GM18873 (cell line): ENCODE results near the gene DSCAM.

Source experiments
- ATAC-seq: cut with Tn5 transposase; IDR thresholded peaks from one replicate; pipeline ENCODE4 v1.9.1; 2021; ENCODE audit warnings: mild to moderate bottlenecking, moderate library complexity, moderate number of reproducible peaks; ENCODE audit not compliant: unreplicated experiment, low FRiP score

The DSCAM gene

DNA sequence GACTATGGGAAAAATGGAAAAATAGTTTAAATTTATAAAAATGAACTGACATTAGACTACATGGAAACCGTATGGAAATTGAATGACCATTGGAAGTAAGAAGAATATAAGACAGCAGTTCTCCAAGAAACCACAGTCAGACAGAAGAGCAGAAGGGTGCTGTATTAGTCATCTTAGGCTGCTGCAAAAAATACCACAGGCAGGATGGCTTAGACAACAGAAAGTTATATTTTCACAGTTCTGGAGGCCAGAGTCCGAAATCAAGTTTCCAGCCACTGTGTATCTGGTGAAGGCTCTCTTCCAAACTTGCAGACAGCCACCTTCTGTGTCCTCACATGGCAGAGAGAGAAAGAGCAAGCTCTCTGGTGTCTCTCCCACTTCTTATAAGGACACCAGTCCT, 175.2 kb downstream of the DSCAM start:
- no peak for ATAC-seq

- no peak for ATAC-seq
Observed at GRCh38 chr21:40668555-40669275, 178.2 kb downstream of the DSCAM start.

- no peak for ATAC-seq
Observed at GRCh38 chr21:40667967-40668366, 179.0 kb downstream of the DSCAM start.

DNA sequence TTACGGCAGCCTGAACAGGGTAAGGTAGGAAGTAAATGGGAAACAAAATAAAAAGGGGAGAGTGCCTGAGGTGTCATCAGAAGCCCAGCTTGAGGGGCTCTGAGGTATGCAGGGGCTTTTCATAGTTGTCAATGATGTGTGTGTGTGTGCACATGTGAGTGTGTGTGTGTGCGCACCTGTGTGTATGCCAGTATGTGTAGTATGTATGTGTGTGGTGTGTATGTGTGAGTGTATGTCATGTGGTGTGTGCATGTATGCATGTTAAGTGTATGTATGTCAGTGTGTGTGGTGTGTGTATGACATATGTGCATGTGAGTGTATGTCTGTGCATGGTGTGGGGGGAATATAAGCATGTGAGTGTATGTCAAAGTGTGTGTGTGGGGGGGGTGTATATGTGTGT, 184.1 kb downstream of the DSCAM start:
- ATAC-seq = no peak

DNA sequence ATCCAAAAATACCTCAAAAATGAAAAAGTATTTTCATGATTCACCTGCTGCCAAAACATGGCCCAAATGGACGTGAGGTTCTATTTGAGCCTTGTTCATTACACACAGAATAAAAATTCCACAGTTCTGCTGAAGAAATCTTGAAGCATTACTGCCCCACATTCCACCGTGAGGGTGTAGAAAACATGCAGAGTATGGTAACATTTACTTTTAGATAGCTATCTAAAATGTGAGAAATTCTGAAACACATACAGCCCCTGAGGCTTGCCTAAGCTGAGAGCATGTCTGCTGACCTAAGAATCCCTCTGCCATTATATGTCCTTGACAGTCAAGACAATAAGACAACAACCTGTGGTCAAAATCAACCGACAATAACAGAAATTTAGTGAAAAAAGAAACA, 186.5 kb downstream of the DSCAM start:
- ATAC-seq = no peak

- ATAC-seq = no peak
Observed at GRCh38 chr21:40658311-40658710, 188.6 kb downstream of the DSCAM start.

DNA sequence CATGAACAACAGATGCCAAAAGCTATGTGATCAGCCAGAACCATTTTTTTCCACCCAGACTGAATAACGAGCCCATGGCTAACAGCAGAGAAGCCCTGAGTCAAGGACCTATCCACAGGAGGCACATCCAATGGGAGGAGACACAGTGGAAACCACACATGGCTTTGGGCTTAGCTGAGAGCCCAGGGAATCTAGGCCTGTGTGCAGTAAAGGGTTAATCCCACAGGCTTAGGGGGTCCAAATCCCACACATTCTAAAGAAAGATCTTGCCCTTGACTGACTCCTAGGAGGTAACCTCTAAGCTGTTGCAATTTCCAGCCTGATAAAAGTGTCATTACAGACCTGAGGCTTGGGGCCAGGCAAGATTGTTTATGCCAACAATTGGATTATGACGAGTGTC, 194.5 kb downstream of the DSCAM start:
- no peak for ATAC-seq

- ATAC-seq = no peak
Observed at GRCh38 chr21:40647706-40648105, 199.3 kb downstream of the DSCAM start.

DNA sequence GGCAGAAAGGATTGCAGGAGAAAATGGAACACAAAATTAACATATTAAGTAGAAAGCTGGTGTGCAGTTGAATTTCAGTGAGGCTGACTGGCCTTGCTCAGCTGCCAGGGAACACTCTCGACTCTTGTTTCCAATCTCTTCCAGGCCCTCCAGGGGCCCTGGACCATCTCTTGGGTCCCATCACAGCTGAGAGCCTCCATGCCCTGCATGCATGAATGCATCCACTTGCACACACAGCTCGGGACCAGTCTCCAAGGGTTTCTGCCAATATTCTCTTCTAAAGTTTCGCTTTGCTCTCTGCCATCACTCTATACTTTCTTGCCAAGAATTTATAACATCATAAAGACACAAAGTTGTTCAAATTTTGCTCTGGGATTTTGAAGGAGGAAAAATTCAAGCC, 200.3 kb downstream of the DSCAM start:
- no peak for ATAC-seq

DNA sequence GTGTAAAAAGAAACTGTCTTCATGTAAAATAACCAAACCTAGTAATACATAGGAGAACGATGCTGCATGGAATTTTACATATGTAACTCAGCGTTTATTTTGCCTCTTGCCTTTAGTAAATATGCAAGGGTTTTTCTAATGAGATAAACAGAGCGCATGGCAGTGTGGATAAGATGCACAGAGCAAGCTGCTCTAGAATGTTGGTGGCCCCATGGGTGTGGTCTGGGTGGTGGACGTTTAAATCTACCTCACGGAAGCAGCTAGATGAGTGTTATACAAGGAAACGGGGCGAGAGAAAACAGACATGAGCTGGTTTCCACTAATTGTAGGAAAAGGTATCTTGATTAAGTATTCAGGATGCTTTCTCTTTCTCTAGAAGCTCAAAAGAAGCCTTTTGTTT, 205.9 kb downstream of the DSCAM start:
- ATAC-seq = no peak

DNA sequence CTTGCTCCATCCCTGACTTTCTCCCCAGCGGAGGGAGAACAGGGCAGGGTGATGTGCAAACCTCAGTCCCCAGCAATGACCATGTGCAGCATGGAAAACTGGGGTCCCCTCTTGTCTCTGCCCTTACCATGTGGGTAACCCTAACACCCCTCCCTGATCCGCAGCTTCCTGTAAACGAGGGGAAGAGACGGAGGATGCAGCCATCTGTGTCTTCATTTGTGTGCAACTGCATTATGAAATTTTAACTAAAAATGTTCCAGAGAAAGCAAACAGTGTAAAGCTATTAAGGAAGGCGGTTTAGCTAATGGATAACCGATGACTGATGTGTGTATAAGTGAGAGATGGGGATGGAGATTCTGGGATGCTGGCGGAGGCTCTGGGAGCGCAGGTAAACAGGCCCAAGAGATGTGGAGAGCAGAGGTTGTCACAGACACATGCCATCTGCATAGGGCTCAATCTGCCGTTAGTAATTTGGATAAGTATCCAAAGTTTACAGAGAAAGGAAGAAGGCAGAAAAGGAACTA, 206.6 kb downstream of the DSCAM start:
- no peak for ATAC-seq

- no peak for ATAC-seq
Observed at GRCh38 chr21:40639616-40640194, 207.3 kb downstream of the DSCAM start.

- no peak for ATAC-seq
Observed at GRCh38 chr21:40638466-40639251, 208.3 kb downstream of the DSCAM start.

DNA sequence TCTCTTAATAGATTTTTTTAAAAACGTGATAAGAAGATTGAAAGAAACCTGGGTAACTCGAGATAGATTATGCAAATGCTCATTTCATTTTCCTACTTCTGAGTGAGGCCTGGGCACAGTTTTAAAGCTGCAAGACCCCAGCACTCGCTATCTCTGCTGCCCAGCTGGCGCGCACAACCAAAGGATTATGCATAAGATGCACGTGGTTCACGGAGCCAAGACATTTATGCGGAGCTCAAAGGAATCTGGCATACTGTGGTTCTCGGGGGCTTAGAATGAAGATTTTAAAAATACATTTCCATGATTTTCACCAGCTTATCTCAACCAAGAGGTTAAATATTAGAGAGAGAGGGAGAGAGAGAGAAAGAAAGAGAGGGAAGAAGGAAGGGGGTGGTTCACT, 210.9 kb downstream of the DSCAM start:
- ATAC-seq = no peak

DNA sequence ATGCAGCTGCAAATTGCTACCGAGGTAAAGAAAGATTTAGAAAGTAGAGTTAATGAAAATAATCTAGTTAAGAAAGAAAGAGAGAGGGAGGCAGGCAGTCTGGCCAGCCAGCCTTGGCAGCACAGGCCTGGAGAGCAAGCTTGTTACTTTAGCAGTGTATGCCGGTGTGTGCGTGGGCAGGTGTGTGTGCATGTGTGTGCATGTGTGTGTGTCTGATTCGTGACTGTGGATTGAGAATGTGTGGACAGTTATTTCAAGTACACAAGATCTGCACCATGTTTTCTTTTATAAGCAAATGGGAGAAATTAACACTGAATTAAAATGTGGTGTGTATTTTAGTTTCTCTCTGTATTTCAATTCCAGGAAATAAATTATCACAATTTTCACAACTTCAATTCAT, 211.6 kb downstream of the DSCAM start:
- no peak for ATAC-seq

- no peak for ATAC-seq
Observed at GRCh38 chr21:40634141-40634540, 212.8 kb downstream of the DSCAM start.

- ATAC-seq = no peak
Observed at GRCh38 chr21:40633048-40633447, 213.9 kb downstream of the DSCAM start.

DNA sequence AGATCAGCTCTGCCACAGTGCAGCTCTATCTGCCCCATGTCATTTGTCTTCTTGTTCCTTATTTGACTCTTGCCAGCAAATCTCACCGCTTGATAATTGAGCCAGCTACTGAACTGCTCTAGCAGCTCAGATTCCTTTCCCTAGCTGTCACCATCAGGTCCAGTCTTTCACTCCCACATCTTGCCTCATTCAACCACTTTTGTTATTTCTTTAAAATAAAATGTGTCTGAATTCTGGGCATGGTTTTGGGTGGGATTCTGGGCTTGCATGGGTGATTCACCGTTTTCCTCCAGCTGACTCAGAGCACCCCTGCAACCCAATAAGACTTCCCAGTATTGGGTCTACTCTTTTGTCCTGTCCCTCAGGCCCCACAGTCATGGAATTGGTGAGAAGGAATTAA, 215.7 kb downstream of the DSCAM start:
- ATAC-seq = no peak

DNA sequence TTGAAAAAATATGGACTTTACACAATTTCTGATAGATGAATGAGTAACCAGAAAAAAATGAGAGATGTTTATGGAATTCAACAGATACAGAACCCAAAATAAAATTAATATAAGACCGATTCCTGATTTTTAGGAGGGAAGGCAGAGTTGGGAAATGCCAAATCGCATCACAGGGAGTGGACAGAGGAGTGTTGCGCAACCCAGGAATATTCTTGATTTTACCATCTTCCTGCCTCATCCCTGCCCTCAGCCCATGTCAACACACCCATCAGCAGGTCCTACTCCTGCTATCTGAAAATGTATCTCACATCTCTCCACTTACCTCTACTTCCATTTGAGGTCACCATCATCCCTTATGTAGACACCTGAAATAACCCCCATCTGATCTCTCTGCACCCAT, 221.0 kb downstream of the DSCAM start:
- ATAC-seq = no peak

GRCh38 chr21:40623528-40623927, 223.4 kb downstream of the DSCAM start:
- ATAC-seq = no peak

- ATAC-seq = no peak
Observed at GRCh38 chr21:40622531-40622930, 224.4 kb downstream of the DSCAM start.
